K562 (cell line): ENCODE measurements around the gene PADI1. TPM values are rescaled to one million over a fixed set of nuclear protein-coding genes. Genes with fewer than 3 reads are reported as not detected.

Experiments used
- ATAC-seq: fragments of 200-7000 bp; cut with Tn5 transposase; 3 replicates; pipeline ENCODE4 v1.9.1; 2020; ENCODE audit warnings: moderate library complexity
- BruUV-seq: library from RNA; stranded (reverse); fragments of 400-500 nt; replicated peaks from 2 replicates; lab custom pipeline; 2021; lab: Mats Ljungman, UMichigan
- CTCF ChIA-PET: fragments of 300-600 bp; formaldehyde crosslinking; extraction: SDS; loops from one replicate; lab custom pipeline; 2021; ENCODE audit warnings: low intra/inter-chr PET ratio; lab: Yijun Ruan, JAX
- POLR2A ChIA-PET: fragments of 300-600, 350-650 bp; sonication (Branson Sonifier 250); formaldehyde crosslinking; extraction: SDS; loops from one replicate; lab custom pipeline; 2021; ENCODE audit warnings: antibody characterized with exemption, inconsistent platforms; lab: Yijun Ruan, JAX
- DNase-seq, 4 experiments: peaks; one replicate each; pipeline versions ENCODE4 v3.0.0 to v3.0.0-alpha.2; 2011 to 2018; ENCODE audit warnings: low spot score in 3 of 4, mixed read lengths in 3 of 4; ENCODE audit errors: extremely low read depth in 1 of 4
- FAIRE-seq: peaks from 2 replicates; lab custom pipeline; 2011; peaks lifted over from hg19 to GRCh38; lab: Jason Lieb, UNC
- H2AFZ ChIP-seq: 2 replicates; pipeline ENCODE4 v1.6.0; 2011; ENCODE audit warnings: low read depth, low read length, control low read depth, inconsistent platforms
- H3K27ac ChIP-seq: fragments of 200-600 bp; 3 replicates; pipeline ENCODE4 v1.8.0; 2011; ENCODE audit warnings: low read depth, mild to moderate bottlenecking, control low read depth, inconsistent platforms, low read length, moderate library complexity, mixed read lengths; ENCODE audit errors: extremely low read depth
- H3K27me3 ChIP-seq, 2 experiments: fragments of 300-600 bp in 1 of 2; 2 replicates in 1 of 2; 3 replicates in 1 of 2; pipeline versions ENCODE4 v1.6.0 to v1.8.0; 2011; ENCODE audit warnings: inconsistent platforms in 2 of 2, low read length in 2 of 2, mild to moderate bottlenecking in 1 of 2, mixed read lengths in 1 of 2, moderate library complexity in 1 of 2; ENCODE audit not compliant: control insufficient read depth in 2 of 2, insufficient read depth in 2 of 2
- H3K36me3 ChIP-seq: fragments of 300-600 bp; 3 replicates; pipeline ENCODE4 v1.8.0; 2011; ENCODE audit warnings: mild to moderate bottlenecking, low read length, inconsistent platforms; ENCODE audit not compliant: control insufficient read depth, insufficient read depth
- H3K4me1 ChIP-seq, 2 experiments: fragments of 200-600 bp in 1 of 2; replicated peaks in 1 of 2; 2 replicates in 1 of 2; 3 replicates in 1 of 2; pipeline versions ENCODE4 v1.5.1 to v1.8.0; 2011; ENCODE audit warnings: inconsistent platforms in 2 of 2, low read length in 2 of 2, mild to moderate bottlenecking in 1 of 2, mixed read lengths in 1 of 2, moderate library complexity in 1 of 2; ENCODE audit not compliant: control insufficient read depth in 2 of 2, insufficient read depth in 2 of 2
- H3K4me2 ChIP-seq: 2 replicates; pipeline ENCODE4 v1.6.1; 2011; ENCODE audit warnings: low read length, control low read depth, inconsistent platforms, mixed read lengths; ENCODE audit not compliant: insufficient read depth
- H3K4me3 ChIP-seq: fragments of 200-600 bp; sonication (generic), shearing (Covaris generic); 2 replicates; pipeline ENCODE4 v1.5.1; 2016; ENCODE audit warnings: control low read depth, inconsistent platforms
- H3K79me2 ChIP-seq: fragments of 200-600 bp; 3 replicates; pipeline ENCODE4 v1.8.0; 2011; ENCODE audit warnings: low read length, inconsistent platforms; ENCODE audit not compliant: control insufficient read depth, insufficient read depth
- H3K9ac ChIP-seq, 2 experiments: 2 replicates each; pipeline versions ENCODE4 v1.6.0 to v1.6.1; 2011; ENCODE audit warnings: low read depth in 2 of 2, low read length in 2 of 2, control low read depth in 1 of 2, inconsistent platforms in 1 of 2, mild to moderate bottlenecking in 1 of 2, mixed read lengths in 1 of 2; ENCODE audit not compliant: insufficient read depth in 1 of 2
- H3K9me1 ChIP-seq: one replicate; pipeline ENCODE4 v1.6.0; 2011; ENCODE audit warnings: inconsistent platforms, mild to moderate bottlenecking, low read length, moderate library complexity; ENCODE audit not compliant: control insufficient read depth, insufficient read depth
- H3K9me3 ChIP-seq: replicated peaks from 2 replicates; pipeline ENCODE4 v1.5.1; 2011; ENCODE audit warnings: low read depth, low read length, inconsistent platforms; ENCODE audit not compliant: control insufficient read depth, insufficient read depth
- H4K20me1 ChIP-seq: replicated peaks from 2 replicates; pipeline ENCODE4 v1.6.1; 2011; ENCODE audit warnings: low read length, inconsistent platforms, mixed read lengths; ENCODE audit not compliant: control insufficient read depth, insufficient read depth
- ATF6 ChIP-seq: sonication (generic); formaldehyde crosslinking; IDR thresholded peaks from 2 replicates; pipeline ENCODE4 v1.4.0; 2020; ENCODE audit warnings: mild to moderate bottlenecking, missing genetic modification reagents
- BHLHE40 ChIP-seq: IDR thresholded peaks from 2 replicates; pipeline ENCODE4 v1.6.1; 2011; ENCODE audit warnings: low read length, improper control_type of control experiment
- ELF4 ChIP-seq: fragments of 450-650 bp; formaldehyde crosslinking; IDR thresholded peaks from 2 replicates; pipeline ENCODE4 v1.4.0; 2022; ENCODE audit warnings: missing genetic modification characterization
- EP300 ChIP-seq: IDR thresholded peaks from 2 replicates; pipeline ENCODE4 v1.6.1; 2012; ENCODE audit warnings: low read length, improper control_type of control experiment
- ESRRA ChIP-seq: fragments of 450-650 bp; IDR thresholded peaks from 2 replicates; pipeline ENCODE4 v1.6.1; 2014; ENCODE audit warnings: low read depth, mild to moderate bottlenecking, moderate library complexity, borderline replicate concordance
- FOXP1 ChIP-seq: sonication (generic); formaldehyde crosslinking; IDR thresholded peaks from 2 replicates; pipeline ENCODE4 v1.8.0; 2022; ENCODE audit warnings: mild to moderate bottlenecking, missing genetic modification reagents
- SNAPC5 ChIP-seq: fragments of 250-450 bp; sonication (Bioruptor Pico); IDR thresholded peaks from 2 replicates; pipeline ENCODE4 v1.8.0; 2021; ENCODE audit warnings: moderate library complexity, mild to moderate bottlenecking, inconsistent platforms
- SOX6 ChIP-seq: fragments of 450-650 bp; IDR thresholded peaks from 2 replicates; pipeline ENCODE4 v1.6.1; 2014; ENCODE audit warnings: mild to moderate bottlenecking
- ZFP36 ChIP-seq: fragments of 150-350 bp; IDR thresholded peaks from 2 replicates; pipeline ENCODE4 v1.6.1; 2018; ENCODE audit warnings: low read length, low read depth; ENCODE audit not compliant: partially characterized antibody
- ZNF174 ChIP-seq: fragments of 250-450 bp; sonication (Bioruptor Pico); IDR thresholded peaks from 2 replicates; pipeline ENCODE4 v1.4.0; 2020; ENCODE audit warnings: mild to moderate bottlenecking
- ZNF280A ChIP-seq: fragments of 450-650 bp; IDR thresholded peaks from 2 replicates; pipeline ENCODE4 v1.6.1; 2018; ENCODE audit warnings: mild to moderate bottlenecking, low read depth; ENCODE audit not compliant: partially characterized antibody
- ZNF583 ChIP-seq: fragments of 250-450 bp; sonication (Bioruptor Pico); IDR thresholded peaks from 2 replicates; pipeline ENCODE4 v1.4.0; 2020
- ZNF785 ChIP-seq: fragments of 250-450 bp; sonication (Bioruptor Pico); IDR thresholded peaks from 2 replicates; pipeline ENCODE4 v1.4.0; 2020; ENCODE audit warnings: mild to moderate bottlenecking
- WGBS: fragments of 100-300 bp; shearing (Covaris generic); methylation state at CpG from one replicate; pipeline ENCODE4 v1.1.6; 2016; ENCODE audit warnings: low coverage, mixed read lengths; ENCODE audit not compliant: insufficient coverage; ENCODE audit errors: missing lambda C conversion rate; 5-methylcytosine and 5-hydroxymethylcytosine counted together
- in situ Hi-C: fragments of 300-500 bp; cut with MboI; formaldehyde crosslinking; loops from 4 replicates; pipeline ENCODE4 v1.15.0; 2018; ENCODE audit warnings: inconsistent platforms, mixed read lengths
- intact Hi-C: fragments of 100-400 bp; cut with micrococcal nuclease; formaldehyde crosslinking; loops from 2 replicates; pipeline ENCODE4 v1.14.2; 2022
- polyA plus RNA-seq, 8 experiments: library from polyadenylated mRNA; depleted of rRNA in 4 of 8; stranded (reverse) in 5 of 8; unstranded in 3 of 8; fragments of >200 nt; fragmentation: Nextera tagmentation in 2 of 8; fragmentation: Illumina TruSeq in 1 of 8; extraction: Ambion mirVana in 2 of 8; extraction: Trizol in 1 of 8; gene quantifications; 2 replicates each; pipeline versions ENCODE4 v1.2.1 to v1.2.3, GENCODE V29; 2011 to 2014; ENCODE audit warnings: inconsistent platforms in 1 of 8, missing spikeins in 1 of 8
- total RNA-seq, 7 experiments: library from RNA; depleted of rRNA in 6 of 7; stranded (reverse); fragments of >200 nt in 6 of 7; fragmentation: Illumina TruSeq in 2 of 7; extraction: Trizol in 2 of 7; gene quantifications; 2 replicates each; pipeline versions ENCODE4 v1.2.1 to v1.2.3, GENCODE V29; 2011 to 2021; ENCODE audit warnings: low replicate concordance in 1 of 7
- TF ChIP-seq, protein P1 (sequence below): fragments of 250-450 bp; sonication (Bioruptor Pico); IDR thresholded peaks from 2 replicates; pipeline ENCODE4 v1.9.0; 2021; ENCODE audit warnings: mild to moderate bottlenecking, inconsistent platforms
- TF ChIP-seq, protein P2 (sequence below): fragments of 250-450 bp; sonication (Bioruptor Pico); IDR thresholded peaks from 2 replicates; pipeline ENCODE4 v1.8.0; 2022; ENCODE audit warnings: moderate library complexity, mild to moderate bottlenecking, inconsistent platforms

PADI1 gene
- total and polyA plus RNA-seq, 9 of the 15 experiments (the other 6 are each of a cell fraction or from before 2014, with no cell fraction given): not detected

- WGBS: 5% methylated on average over 3 of the region's 3 CpGs
- peak; percentile 26 for FAIRE-seq
- peaks cover 0 to 3% of the 10 kb centered on the region in 2 experiments; a peak in 2 of 5 replicates for H3K4me1 ChIP-seq
- CTCF ChIA-PET: no interaction called here
- intact Hi-C loops (no loop called here), in situ Hi-C loops (no loop called here)
- BruUV-seq: no TSS peak
- H3K9ac ChIP-seq: no peak overlapping the region
- ATAC-seq: no peak
- POLR2A ChIA-PET: interaction anchor here (0.9 kb wide), 1 partner anchor 18 kb away, joined by 5 read pairs; no protein-coding TSS in a partner anchor
- H3K4me3 ChIP-seq: no peak overlapping the region
- H3K79me2 ChIP-seq: no peaks in the 10 kb centered on the region
- peaks cover 9% of the 10 kb centered on the region for H4K20me1 ChIP-seq
- H3K9me1 ChIP-seq: no peaks in the 10 kb centered on the region
- no peak overlapping the region for H2AFZ ChIP-seq
- H3K27ac ChIP-seq: no peak overlapping the region
- no peaks in the 10 kb centered on the region for H3K36me3 ChIP-seq
- no peaks in the 10 kb centered on the region for H3K9me3 ChIP-seq
- H3K4me2 ChIP-seq: no peak overlapping the region
- H3K27me3 ChIP-seq: peaks cover 20 to 63% of the 10 kb centered on the region in 2 experiments
- no peak for DNase-seq
- TF ChIP-seq SOX6: no peak
- no peak for TF ChIP-seq ATF6
- TF ChIP-seq FOXP1 (CRISPR knock-in tag): no peak
- TF ChIP-seq ZNF583 (CRISPR knock-in tag): no peak
- TF ChIP-seq ELF4 (CRISPR knock-in tag): no peak
- no peak for TF ChIP-seq ZFP36
- no peak for TF ChIP-seq EP300
- TF ChIP-seq SNAPC5: no peak
- no peak for TF ChIP-seq ZNF174 (CRISPR knock-in tag)
- no peak for TF ChIP-seq ESRRA
- no peak for TF ChIP-seq BHLHE40
- TF ChIP-seq, protein P1, sequence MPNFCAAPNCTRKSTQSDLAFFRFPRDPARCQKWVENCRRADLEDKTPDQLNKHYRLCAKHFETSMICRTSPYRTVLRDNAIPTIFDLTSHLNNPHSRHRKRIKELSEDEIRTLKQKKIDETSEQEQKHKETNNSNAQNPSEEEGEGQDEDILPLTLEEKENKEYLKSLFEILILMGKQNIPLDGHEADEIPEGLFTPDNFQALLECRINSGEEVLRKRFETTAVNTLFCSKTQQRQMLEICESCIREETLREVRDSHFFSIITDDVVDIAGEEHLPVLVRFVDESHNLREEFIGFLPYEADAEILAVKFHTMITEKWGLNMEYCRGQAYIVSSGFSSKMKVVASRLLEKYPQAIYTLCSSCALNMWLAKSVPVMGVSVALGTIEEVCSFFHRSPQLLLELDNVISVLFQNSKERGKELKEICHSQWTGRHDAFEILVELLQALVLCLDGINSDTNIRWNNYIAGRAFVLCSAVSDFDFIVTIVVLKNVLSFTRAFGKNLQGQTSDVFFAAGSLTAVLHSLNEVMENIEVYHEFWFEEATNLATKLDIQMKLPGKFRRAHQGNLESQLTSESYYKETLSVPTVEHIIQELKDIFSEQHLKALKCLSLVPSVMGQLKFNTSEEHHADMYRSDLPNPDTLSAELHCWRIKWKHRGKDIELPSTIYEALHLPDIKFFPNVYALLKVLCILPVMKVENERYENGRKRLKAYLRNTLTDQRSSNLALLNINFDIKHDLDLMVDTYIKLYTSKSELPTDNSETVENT (CRISPR knock-in tag): no peak
- no peak for TF ChIP-seq ZNF280A
- TF ChIP-seq, protein P2, sequence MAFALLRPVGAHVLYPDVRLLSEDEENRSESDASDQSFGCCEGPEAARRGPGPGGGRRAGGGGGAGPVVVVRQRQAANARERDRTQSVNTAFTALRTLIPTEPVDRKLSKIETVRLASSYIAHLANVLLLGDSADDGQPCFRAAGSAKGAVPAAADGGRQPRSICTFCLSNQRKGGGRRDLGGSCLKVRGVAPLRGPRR (CRISPR knock-in tag): no peak
- no peak for TF ChIP-seq ZNF785 (CRISPR knock-in tag)
These were observed 12.7 kb downstream of the PADI1 start for GRCh38 chr1:17217607-17218006.
